ENCODE results near the gene KCNH3. TPM values are rescaled to one million over a fixed set of nuclear protein-coding genes. Genes with fewer than 3 reads are reported as not detected.

Gene KCNH3
- polyA plus RNA-seq, 1 donor (not counting 4 experiments of a cell fraction or from before 2014, with no cell fraction given) = 0.08 TPM

DNA sequence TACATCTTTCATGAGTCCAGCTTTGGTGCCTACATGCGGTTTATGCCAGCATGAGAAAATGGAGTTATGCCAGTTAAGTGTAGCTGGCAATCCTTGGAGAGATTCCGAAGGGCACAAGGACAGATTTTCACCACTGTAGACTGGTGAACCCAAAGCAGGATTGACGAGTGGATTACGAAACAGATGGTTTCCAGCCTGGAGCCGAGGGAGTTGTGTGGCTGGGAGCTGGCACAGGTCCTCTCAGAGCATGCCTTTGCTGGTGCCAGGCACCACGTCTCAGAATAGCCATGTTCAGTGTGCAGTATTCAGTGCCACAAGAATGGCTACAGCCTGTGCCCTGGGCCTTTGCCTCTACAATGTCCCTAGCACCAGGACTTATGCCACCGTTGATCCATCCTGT, 13.2 kb downstream of the KCNH3 start:
- no peak overlapping the region for H3K4me2 ChIP-seq (ENCODE audit: control insufficient read depth, extremely low read depth, insufficient read depth, low read depth, low read length)
- no peaks in the 10 kb centered on the region for H3K79me2 ChIP-seq (ENCODE audit: control insufficient read depth, insufficient read depth, low read length)
- H3K9ac ChIP-seq (ENCODE audit: control insufficient read depth, extremely low read depth, insufficient read depth, low read length) = no peak overlapping the region
- H3K36me3 ChIP-seq (ENCODE audit: control insufficient read depth in 2 of 2, extremely low read depth in 1 of 2, insufficient read depth in 2 of 2, low read length in 2 of 2) = peaks cover 2 to 5% of the 10 kb centered on the region in 2 experiments
- H3K9me3 ChIP-seq (ENCODE audit: control insufficient read depth, low read depth, low read length) = no peaks in the 10 kb centered on the region
- H3K4me1 ChIP-seq (ENCODE audit: control insufficient read depth, extremely low read depth, insufficient read depth, low read length) = peaks cover 28% of the 10 kb centered on the region
- dilution Hi-C loops (cut with MboI; ENCODE audit: extremely low pct_ligation_motif_present, low sequenced_read_pairs) = no loop called here
- DNase-seq (ENCODE audit: low read depth, low spot score) (no peak), FAIRE-seq (peak; percentile 23)
- H2AFZ ChIP-seq (ENCODE audit: control insufficient read depth, low read length) = no peak overlapping the region
- TF ChIP-seq EZH2 (IDR thresholded peaks at IDR 0.05; ENCODE audit: low read length) = no peak
- TF ChIP-seq, protein P1, sequence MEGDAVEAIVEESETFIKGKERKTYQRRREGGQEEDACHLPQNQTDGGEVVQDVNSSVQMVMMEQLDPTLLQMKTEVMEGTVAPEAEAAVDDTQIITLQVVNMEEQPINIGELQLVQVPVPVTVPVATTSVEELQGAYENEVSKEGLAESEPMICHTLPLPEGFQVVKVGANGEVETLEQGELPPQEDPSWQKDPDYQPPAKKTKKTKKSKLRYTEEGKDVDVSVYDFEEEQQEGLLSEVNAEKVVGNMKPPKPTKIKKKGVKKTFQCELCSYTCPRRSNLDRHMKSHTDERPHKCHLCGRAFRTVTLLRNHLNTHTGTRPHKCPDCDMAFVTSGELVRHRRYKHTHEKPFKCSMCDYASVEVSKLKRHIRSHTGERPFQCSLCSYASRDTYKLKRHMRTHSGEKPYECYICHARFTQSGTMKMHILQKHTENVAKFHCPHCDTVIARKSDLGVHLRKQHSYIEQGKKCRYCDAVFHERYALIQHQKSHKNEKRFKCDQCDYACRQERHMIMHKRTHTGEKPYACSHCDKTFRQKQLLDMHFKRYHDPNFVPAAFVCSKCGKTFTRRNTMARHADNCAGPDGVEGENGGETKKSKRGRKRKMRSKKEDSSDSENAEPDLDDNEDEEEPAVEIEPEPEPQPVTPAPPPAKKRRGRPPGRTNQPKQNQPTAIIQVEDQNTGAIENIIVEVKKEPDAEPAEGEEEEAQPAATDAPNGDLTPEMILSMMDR (optimal IDR thresholded peaks at IDR 0.05 in 1 of 3, IDR thresholded peaks at IDR 0.05 in 1 of 3, conservative IDR thresholded peaks at IDR 0.05 in 1 of 3; ENCODE audit: extremely low read depth in 1 of 3, insufficient read depth in 2 of 3, low read length in 3 of 3) = no peak
- no peak overlapping the region for H3K27ac ChIP-seq (ENCODE audit: control insufficient read depth, insufficient read depth, low read length)
- H4K20me1 ChIP-seq (ENCODE audit: control insufficient read depth, extremely low read depth, insufficient read depth, low read length) = no peaks in the 10 kb centered on the region
- H3K9me1 ChIP-seq (ENCODE audit: control insufficient read depth, extremely low read depth, insufficient read depth, low read length) = peaks cover 5% of the 10 kb centered on the region
- H3K27me3 ChIP-seq (ENCODE audit: control insufficient read depth, extremely low read depth, insufficient read depth, low read length) = peaks cover 56% of the 10 kb centered on the region
- no peak overlapping the region for H3K4me3 ChIP-seq (ENCODE audit: control insufficient read depth in 2 of 3, extremely low read depth in 1 of 3, insufficient read depth in 2 of 3, low read depth in 1 of 3, low read length in 3 of 3)

DNA sequence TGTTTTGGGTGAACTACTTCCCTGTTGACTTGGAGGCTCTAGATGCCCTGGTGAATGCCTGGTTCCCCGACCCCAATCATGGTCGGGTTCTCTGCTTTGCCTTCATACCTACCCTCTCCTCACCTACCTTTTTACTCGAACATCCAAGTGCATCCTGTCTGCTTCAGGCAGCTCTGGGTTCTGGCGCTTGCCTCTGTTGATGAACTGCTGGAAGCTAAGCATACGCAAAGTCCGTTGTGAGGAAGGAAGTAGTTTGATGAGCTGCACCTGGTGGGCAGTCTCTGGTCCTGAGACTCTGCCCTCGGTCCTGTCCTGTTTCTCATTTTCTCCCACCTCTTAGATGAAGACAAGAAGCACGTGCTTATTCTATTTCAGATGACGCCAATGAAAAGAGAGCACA, 13.6 kb downstream of the KCNH3 start:
- H3K36me3 ChIP-seq (ENCODE audit: control insufficient read depth in 2 of 2, extremely low read depth in 1 of 2, insufficient read depth in 2 of 2, low read length in 2 of 2) = peaks cover 2 to 5% of the 10 kb centered on the region in 2 experiments
- no peak overlapping the region for H3K4me3 ChIP-seq (ENCODE audit: control insufficient read depth in 2 of 3, extremely low read depth in 1 of 3, insufficient read depth in 2 of 3, low read depth in 1 of 3, low read length in 3 of 3)
- no peak overlapping the region for H2AFZ ChIP-seq (ENCODE audit: control insufficient read depth, low read length)
- H3K9me3 ChIP-seq (ENCODE audit: control insufficient read depth, low read depth, low read length) = no peaks in the 10 kb centered on the region
- no peak overlapping the region for H3K9ac ChIP-seq (ENCODE audit: control insufficient read depth, extremely low read depth, insufficient read depth, low read length)
- DNase-seq (ENCODE audit: low read depth, low spot score) (no peak), FAIRE-seq (no peak)
- dilution Hi-C loops (cut with MboI; ENCODE audit: extremely low pct_ligation_motif_present, low sequenced_read_pairs) = no loop called here
- H3K4me2 ChIP-seq (ENCODE audit: control insufficient read depth, extremely low read depth, insufficient read depth, low read depth, low read length) = no peak overlapping the region
- TF ChIP-seq EZH2 (IDR thresholded peaks at IDR 0.05; ENCODE audit: low read length) = peak; percentile 41
- TF ChIP-seq, protein P1 (optimal IDR thresholded peaks at IDR 0.05 in 1 of 3, IDR thresholded peaks at IDR 0.05 in 1 of 3, conservative IDR thresholded peaks at IDR 0.05 in 1 of 3; ENCODE audit: extremely low read depth in 1 of 3, insufficient read depth in 2 of 3, low read length in 3 of 3) = no peak
- no peaks in the 10 kb centered on the region for H4K20me1 ChIP-seq (ENCODE audit: control insufficient read depth, extremely low read depth, insufficient read depth, low read length)
- H3K4me1 ChIP-seq (ENCODE audit: control insufficient read depth, extremely low read depth, insufficient read depth, low read length) = peaks cover 24% of the 10 kb centered on the region
- H3K9me1 ChIP-seq (ENCODE audit: control insufficient read depth, extremely low read depth, insufficient read depth, low read length) = peaks cover 2% of the 10 kb centered on the region
- no peaks in the 10 kb centered on the region for H3K79me2 ChIP-seq (ENCODE audit: control insufficient read depth, insufficient read depth, low read length)
- no peak overlapping the region for H3K27ac ChIP-seq (ENCODE audit: control insufficient read depth, insufficient read depth, low read length)
- H3K27me3 ChIP-seq (ENCODE audit: control insufficient read depth, extremely low read depth, insufficient read depth, low read length) = peaks cover 54% of the 10 kb centered on the region
